ENCODE data around the gene DGKK.

The DGKK gene

DNA sequence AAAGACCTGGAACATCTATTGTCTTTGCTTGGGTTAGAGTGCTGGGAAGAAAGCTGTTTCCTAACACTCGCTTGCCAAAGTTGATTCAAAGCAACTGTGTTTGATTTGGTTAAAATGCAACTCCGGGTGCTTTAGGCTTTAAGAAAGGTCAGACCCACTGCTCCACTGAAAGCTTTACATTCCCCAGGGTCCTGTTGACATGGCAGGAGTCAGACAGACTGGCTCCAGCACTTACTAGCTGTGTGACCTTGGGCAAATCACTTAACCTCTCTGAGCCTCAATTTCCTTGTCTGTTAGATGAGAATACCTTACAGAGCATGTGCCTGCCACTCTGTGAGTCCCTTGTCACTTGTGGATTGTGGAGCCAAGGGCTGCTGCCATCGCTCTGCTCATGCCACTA lies 39.0 kb downstream of the DGKK start:
- H3K27me3 ChIP-seq (ENCODE audit: insufficient read depth, low read length, poor library complexity, severe bottlenecking): no peaks in the 10 kb centered on the region
- H3F3A ChIP-seq (ENCODE audit: low read depth): no peaks in the 10 kb centered on the region
- no peak overlapping the region for H3K4me2 ChIP-seq (ENCODE audit: low read depth, low read length, poor library complexity, severe bottlenecking)
- H3K9me3 ChIP-seq (ENCODE audit: insufficient read depth, low read depth, low read length): no peaks in the 10 kb centered on the region
- no peaks in the 10 kb centered on the region for H3K4me1 ChIP-seq (ENCODE audit: insufficient read depth, low read length, poor library complexity, severe bottlenecking)
- H3K9me2 ChIP-seq (replicated peaks; ENCODE audit: low read depth, low read length): no peaks in the 10 kb centered on the region
- no peaks in the 10 kb centered on the region for H3K36me3 ChIP-seq (ENCODE audit: insufficient read depth, low read length)
- no peaks in the 10 kb centered on the region for H3K79me2 ChIP-seq (ENCODE audit: insufficient read depth, low read length)
- H2AFZ ChIP-seq (ENCODE audit: low read length): no peak overlapping the region
- TF ChIP-seq EZH2phosphoT487 (IDR thresholded peaks at IDR 0.05; ENCODE audit: borderline replicate concordance) (no peak), CTCF (conservative IDR thresholded peaks at IDR 0.05; ENCODE audit: low read length) (no peak)
- H4K20me1 ChIP-seq (ENCODE audit: insufficient read depth, low read length, poor library complexity, severe bottlenecking): no peaks in the 10 kb centered on the region
- no peak overlapping the region for H3K4me3 ChIP-seq (ENCODE audit: low read length, poor library complexity, severe bottlenecking)
- H3K9ac ChIP-seq (ENCODE audit: low read depth, low read length, poor library complexity, severe bottlenecking): no peak overlapping the region

- no peaks in the 10 kb centered on the region for H3K9me3 ChIP-seq (ENCODE audit: insufficient read depth, low read depth, low read length)
- TF ChIP-seq CTCF (conservative IDR thresholded peaks at IDR 0.05; ENCODE audit: low read length) (no peak), EZH2phosphoT487 (IDR thresholded peaks at IDR 0.05; ENCODE audit: borderline replicate concordance) (no peak)
- no peak overlapping the region for H3K4me3 ChIP-seq (ENCODE audit: low read length, poor library complexity, severe bottlenecking)
- H3F3A ChIP-seq (ENCODE audit: low read depth): no peaks in the 10 kb centered on the region
- no peak overlapping the region for H2AFZ ChIP-seq (ENCODE audit: low read length)
- no peaks in the 10 kb centered on the region for H3K36me3 ChIP-seq (ENCODE audit: insufficient read depth, low read length)
- H3K4me2 ChIP-seq (ENCODE audit: low read depth, low read length, poor library complexity, severe bottlenecking): no peak overlapping the region
- H3K9me2 ChIP-seq (replicated peaks; ENCODE audit: low read depth, low read length): no peaks in the 10 kb centered on the region
- no peaks in the 10 kb centered on the region for H3K79me2 ChIP-seq (ENCODE audit: insufficient read depth, low read length)
- H3K27me3 ChIP-seq (ENCODE audit: insufficient read depth, low read length, poor library complexity, severe bottlenecking): no peaks in the 10 kb centered on the region
- no peaks in the 10 kb centered on the region for H3K4me1 ChIP-seq (ENCODE audit: insufficient read depth, low read length, poor library complexity, severe bottlenecking)
- no peaks in the 10 kb centered on the region for H4K20me1 ChIP-seq (ENCODE audit: insufficient read depth, low read length, poor library complexity, severe bottlenecking)
- H3K9ac ChIP-seq (ENCODE audit: low read depth, low read length, poor library complexity, severe bottlenecking): no peak overlapping the region
Observed at GRCh38 chrX:50430917-50431575, 39.6 kb downstream of the DGKK start.

DNA sequence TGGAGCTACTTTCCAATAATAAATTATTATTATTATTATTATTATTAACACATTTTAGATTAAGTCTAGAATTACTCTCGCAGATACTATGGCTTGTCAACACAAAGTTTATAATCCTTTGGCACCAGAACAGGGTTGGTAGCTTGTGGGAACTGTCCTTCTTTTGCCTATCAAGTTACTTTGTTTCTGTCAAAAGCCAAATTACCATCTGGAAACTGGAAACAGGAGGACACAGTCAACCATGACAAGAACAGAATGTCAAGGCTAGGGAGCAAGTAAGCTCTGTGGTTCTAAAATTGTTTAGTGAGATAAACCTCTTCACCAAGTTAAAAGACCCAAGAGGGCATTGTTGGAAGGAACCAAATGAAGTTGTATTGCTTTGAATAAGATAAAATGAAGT lies 42.5 kb downstream of the DGKK start:
- TF ChIP-seq EZH2phosphoT487 (IDR thresholded peaks at IDR 0.05; ENCODE audit: borderline replicate concordance) (no peak), CTCF (conservative IDR thresholded peaks at IDR 0.05; ENCODE audit: low read length) (no peak)
- Histone ChIP-seq H3K4me2 (ENCODE audit: low read depth, low read length, poor library complexity, severe bottlenecking) (no peak overlapping the region), H4K20me1 (ENCODE audit: insufficient read depth, low read length, poor library complexity, severe bottlenecking) (no peaks in the 10 kb centered on the region), H3K36me3 (ENCODE audit: insufficient read depth, low read length) (no peaks in the 10 kb centered on the region), H3K4me1 (ENCODE audit: insufficient read depth, low read length, poor library complexity, severe bottlenecking) (no peaks in the 10 kb centered on the region), H3K27me3 (ENCODE audit: insufficient read depth, low read length, poor library complexity, severe bottlenecking) (no peaks in the 10 kb centered on the region), H3K4me3 (ENCODE audit: low read length, poor library complexity, severe bottlenecking) (no peak overlapping the region), H3K9me2 (replicated peaks; ENCODE audit: low read depth, low read length) (no peaks in the 10 kb centered on the region), H3K9me3 (ENCODE audit: insufficient read depth, low read depth, low read length) (no peaks in the 10 kb centered on the region), H3K79me2 (ENCODE audit: insufficient read depth, low read length) (no peaks in the 10 kb centered on the region), H3F3A (ENCODE audit: low read depth) (no peaks in the 10 kb centered on the region), H2AFZ (ENCODE audit: low read length) (no peak overlapping the region), H3K9ac (ENCODE audit: low read depth, low read length, poor library complexity, severe bottlenecking) (no peak overlapping the region)

All from Loucy (cell line).